OCI-LY1 (cell line): Measurements from ENCODE around the gene MB.

Experiments
- H2AFZ ChIP-seq: fragments of 200-600 bp; sonication (generic), shearing (Covaris generic); 2 replicates; pipeline ENCODE4 v1.6.0; 2014; ENCODE audit warnings: antibody characterized with exemption, mild to moderate bottlenecking, low read length
- H3F3A ChIP-seq: fragments of 200-600 bp; sonication (generic), shearing (Covaris generic); 2 replicates; pipeline ENCODE4 v1.6.0; 2014; ENCODE audit warnings: mild to moderate bottlenecking, antibody characterized with exemption, low read length, moderate library complexity; ENCODE audit not compliant: insufficient read depth
- H3K27ac ChIP-seq: fragments of 200-600 bp; sonication (generic); 2 replicates; pipeline ENCODE4 v1.5.1; 2014; ENCODE audit warnings: low read length, mixed run types, mild to moderate bottlenecking, low read depth; ENCODE audit not compliant: poor library complexity, severe bottlenecking
- H3K27me3 ChIP-seq: fragments of 200-600 bp; sonication (generic); 2 replicates; pipeline ENCODE4 v1.6.0; 2014; ENCODE audit warnings: antibody characterized with exemption, mild to moderate bottlenecking, low read length, moderate library complexity; ENCODE audit not compliant: insufficient read depth
- H3K36me3 ChIP-seq: fragments of 200-600 bp; sonication (generic); 2 replicates; pipeline ENCODE4 v1.6.1; 2014; ENCODE audit warnings: mild to moderate bottlenecking, antibody characterized with exemption, low read length, moderate library complexity, mixed read lengths; ENCODE audit not compliant: insufficient read depth
- H3K4me1 ChIP-seq: fragments of 200-600 bp; sonication (generic); 2 replicates; pipeline ENCODE4 v1.5.1; 2014; ENCODE audit warnings: mild to moderate bottlenecking, low read length, moderate library complexity; ENCODE audit not compliant: insufficient read depth, severe bottlenecking
- H3K4me2 ChIP-seq: fragments of 200-600 bp; sonication (generic), shearing (Covaris generic); 2 replicates; pipeline ENCODE4 v1.6.1; 2014; ENCODE audit warnings: low read length
- H3K4me3 ChIP-seq: fragments of 200-600 bp; sonication (generic); 2 replicates; pipeline ENCODE4 v1.5.1; 2014; ENCODE audit warnings: low read length, low read depth, mild to moderate bottlenecking, mixed read lengths; ENCODE audit not compliant: poor library complexity, severe bottlenecking
- H3K79me2 ChIP-seq: fragments of 200-600 bp; shearing (Covaris generic); 2 replicates; pipeline ENCODE4 v1.6.1; 2016; ENCODE audit warnings: mixed run types, low read length, mixed read lengths; ENCODE audit not compliant: insufficient read depth
- H3K9ac ChIP-seq: fragments of 200-600 bp; sonication (generic), shearing (Covaris generic); 2 replicates; pipeline ENCODE4 v1.6.1; 2014; ENCODE audit warnings: mild to moderate bottlenecking, low read length, mixed read lengths
- H3K9me2 ChIP-seq: fragments of 200-600 bp; sonication (generic), shearing (Covaris generic); 2 replicates; pipeline ENCODE4 v1.6.1; 2014; ENCODE audit warnings: low read depth, mild to moderate bottlenecking, low read length, mixed read lengths
- H3K9me3 ChIP-seq: fragments of 200-600 bp; shearing (Covaris generic); 2 replicates; pipeline ENCODE4 v1.6.1; 2014; ENCODE audit warnings: low read length, mixed read lengths
- H4K20me1 ChIP-seq: fragments of 200-600 bp; sonication (generic), shearing (Covaris generic); 2 replicates; pipeline ENCODE4 v1.6.0; 2016; ENCODE audit warnings: mild to moderate bottlenecking, low read length; ENCODE audit not compliant: insufficient read depth
- EZH2 ChIP-seq: fragments of 200-600 bp; sonication (generic), shearing (Covaris generic); IDR thresholded peaks from 2 replicates; pipeline ENCODE4 v1.8.0; 2017; ENCODE audit warnings: borderline replicate concordance, mixed run types, mild to moderate bottlenecking, antibody characterized with exemption, low read length, moderate library complexity, mixed read lengths
- TF ChIP-seq, protein P1 (sequence below): fragments of 200-600 bp; sonication (generic), shearing (Covaris generic); IDR thresholded peaks from 2 replicates; pipeline ENCODE4 v1.5.1; 2017; ENCODE audit warnings: mild to moderate bottlenecking, antibody characterized with exemption, low read length, moderate library complexity, mixed read lengths

The MB gene

DNA sequence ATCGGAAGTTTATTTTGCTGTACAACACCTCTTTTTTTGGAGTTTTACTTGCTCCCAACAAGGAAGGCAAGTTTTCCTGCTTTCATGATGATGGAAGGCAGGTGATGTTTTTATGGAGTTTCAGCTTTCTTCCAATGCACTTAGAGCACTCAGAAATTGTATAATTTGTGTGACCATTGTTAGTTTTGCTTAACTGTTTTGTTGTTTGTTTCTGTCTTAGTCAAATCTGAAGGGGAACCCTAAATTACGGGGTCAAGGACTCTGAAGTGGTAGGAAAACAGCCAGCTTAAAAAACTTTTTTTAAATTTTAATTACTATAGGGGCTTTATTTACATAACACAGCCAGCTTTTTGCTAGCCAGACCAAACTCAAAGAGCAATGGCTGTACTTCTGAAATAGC lies 45.8 kb upstream of the MB start:
- H2AFZ ChIP-seq, result no peak overlapping the region
- no peak overlapping the region for H3K4me2 ChIP-seq
- no peaks in the 10 kb centered on the region for H3K9me2 ChIP-seq
- H3K36me3 ChIP-seq, result no peaks in the 10 kb centered on the region
- no peaks in the 10 kb centered on the region for H3K79me2 ChIP-seq
- TF ChIP-seq EZH2, result no peak
- TF ChIP-seq, protein P1, sequence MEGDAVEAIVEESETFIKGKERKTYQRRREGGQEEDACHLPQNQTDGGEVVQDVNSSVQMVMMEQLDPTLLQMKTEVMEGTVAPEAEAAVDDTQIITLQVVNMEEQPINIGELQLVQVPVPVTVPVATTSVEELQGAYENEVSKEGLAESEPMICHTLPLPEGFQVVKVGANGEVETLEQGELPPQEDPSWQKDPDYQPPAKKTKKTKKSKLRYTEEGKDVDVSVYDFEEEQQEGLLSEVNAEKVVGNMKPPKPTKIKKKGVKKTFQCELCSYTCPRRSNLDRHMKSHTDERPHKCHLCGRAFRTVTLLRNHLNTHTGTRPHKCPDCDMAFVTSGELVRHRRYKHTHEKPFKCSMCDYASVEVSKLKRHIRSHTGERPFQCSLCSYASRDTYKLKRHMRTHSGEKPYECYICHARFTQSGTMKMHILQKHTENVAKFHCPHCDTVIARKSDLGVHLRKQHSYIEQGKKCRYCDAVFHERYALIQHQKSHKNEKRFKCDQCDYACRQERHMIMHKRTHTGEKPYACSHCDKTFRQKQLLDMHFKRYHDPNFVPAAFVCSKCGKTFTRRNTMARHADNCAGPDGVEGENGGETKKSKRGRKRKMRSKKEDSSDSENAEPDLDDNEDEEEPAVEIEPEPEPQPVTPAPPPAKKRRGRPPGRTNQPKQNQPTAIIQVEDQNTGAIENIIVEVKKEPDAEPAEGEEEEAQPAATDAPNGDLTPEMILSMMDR, result no peak
- no peaks in the 10 kb centered on the region for H3F3A ChIP-seq
- H3K4me1 ChIP-seq, result peaks cover 35% of the 10 kb centered on the region
- no peak overlapping the region for H3K27ac ChIP-seq
- no peak overlapping the region for H3K9ac ChIP-seq
- peaks cover 12% of the 10 kb centered on the region for H3K9me3 ChIP-seq
- no peaks in the 10 kb centered on the region for H4K20me1 ChIP-seq
- no peak overlapping the region for H3K4me3 ChIP-seq
- H3K27me3 ChIP-seq, result no peaks in the 10 kb centered on the region

DNA sequence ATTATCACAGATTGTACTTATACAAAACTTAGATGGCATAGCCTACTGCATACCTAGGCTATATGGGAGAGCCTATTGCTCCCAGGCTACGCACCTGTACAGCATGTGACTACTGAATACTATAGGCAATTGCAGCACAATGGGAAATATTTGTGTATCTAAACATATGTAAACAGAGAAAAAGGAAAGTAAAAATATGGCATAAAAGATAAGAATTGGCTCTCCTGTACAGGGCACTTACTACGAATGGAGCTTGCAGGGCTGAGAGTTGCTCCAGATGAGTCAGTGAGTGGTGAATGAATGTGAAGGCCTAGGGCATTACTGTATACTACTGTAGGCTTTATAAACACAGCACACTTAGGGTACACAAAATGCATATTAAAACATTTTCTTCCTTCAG lies 44.3 kb upstream of the MB start:
- no peaks in the 10 kb centered on the region for H3K36me3 ChIP-seq
- peaks cover 35% of the 10 kb centered on the region for H3K4me1 ChIP-seq
- TF ChIP-seq, protein P1, result no peak
- TF ChIP-seq EZH2, result no peak
- no peak overlapping the region for H3K4me3 ChIP-seq
- no peak overlapping the region for H3K9ac ChIP-seq
- H3K79me2 ChIP-seq, result no peaks in the 10 kb centered on the region
- H4K20me1 ChIP-seq, result no peaks in the 10 kb centered on the region
- H3K27ac ChIP-seq, result peak overlapping the region; percentile 82
- H3K9me3 ChIP-seq, result peaks cover 6% of the 10 kb centered on the region
- H3K9me2 ChIP-seq, result no peaks in the 10 kb centered on the region
- no peaks in the 10 kb centered on the region for H3F3A ChIP-seq
- H2AFZ ChIP-seq, result no peak overlapping the region
- H3K27me3 ChIP-seq, result no peaks in the 10 kb centered on the region
- H3K4me2 ChIP-seq, result no peak overlapping the region

DNA sequence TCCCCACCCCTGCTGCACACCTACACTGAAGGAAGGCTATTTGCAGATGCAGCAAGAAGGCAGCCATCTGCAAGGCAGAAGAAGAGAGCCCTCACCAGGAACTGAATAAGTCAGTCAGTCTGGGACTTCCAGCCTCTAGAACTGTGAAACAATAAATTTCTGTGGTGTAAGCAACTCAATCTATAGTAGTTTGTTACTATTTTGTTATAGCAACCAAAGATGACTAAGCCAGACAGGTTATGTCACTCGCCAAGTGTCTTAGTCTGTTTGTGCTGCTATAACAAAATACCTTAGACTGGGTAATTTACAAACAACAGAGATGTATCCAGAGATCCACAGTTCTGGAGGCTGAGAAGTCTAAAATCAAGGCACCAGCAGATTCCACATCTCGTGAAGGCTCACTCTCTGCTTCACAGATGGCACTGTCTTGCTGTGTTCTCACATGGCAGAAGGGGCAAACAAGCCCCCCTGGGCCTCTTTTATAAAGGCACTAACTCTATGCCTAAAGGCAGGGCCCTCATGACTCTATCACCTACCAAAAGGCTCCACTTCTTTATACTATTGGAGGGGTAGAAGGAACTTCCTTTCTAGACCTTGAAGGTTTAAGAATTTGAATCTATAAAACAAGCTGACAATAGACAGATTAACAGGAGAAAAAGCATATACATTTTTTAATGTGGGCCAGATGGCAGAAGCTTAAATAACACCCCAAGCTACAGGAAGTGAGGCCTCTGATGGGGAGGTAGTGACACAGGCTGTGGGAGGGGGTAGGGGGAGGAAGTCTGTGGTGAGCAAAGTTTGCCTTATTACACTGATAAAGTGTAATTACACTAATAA lies 43.4 kb upstream of the MB start:
- Histone ChIP-seq H3K4me3 (no peak overlapping the region), H3F3A (no peaks in the 10 kb centered on the region), H3K4me1 (peaks cover 35% of the 10 kb centered on the region), H4K20me1 (no peaks in the 10 kb centered on the region), H3K9me3 (peaks cover 8% of the 10 kb centered on the region), H2AFZ (0 out of 2 replicates have a peak overlapping the region, but pooled peaks have one; percentile 10), H3K79me2 (no peaks in the 10 kb centered on the region), H3K27me3 (no peaks in the 10 kb centered on the region), H3K4me2 (peak overlapping the region; percentile 20; the same call in 1 of the 2 replicates), H3K9ac (peak overlapping the region; percentile 20), H3K27ac (peak overlapping the region; percentile 82), H3K36me3 (no peaks in the 10 kb centered on the region), H3K9me2 (no peaks in the 10 kb centered on the region)
- no peak for TF ChIP-seq EZH2
- TF ChIP-seq, protein P1, result no peak
